Skin epidermis (tissue), 12 donors: ENCODE results near the gene CLCN7.

Experiments used
- H3K27ac ChIP-seq, 21 experiments: fragments of 200-600 bp; sonication (generic) in 11 of 21; one replicate each; pipeline ENCODE4 v1.5.0; 2020; ENCODE audit warnings: mild to moderate bottlenecking in 3 of 21, inconsistent platforms in 2 of 21, moderate library complexity in 2 of 21
- H3K4me3 ChIP-seq, 7 experiments: fragments of 200-600 bp; sonication (generic) in 2 of 7; one replicate each; pipeline ENCODE4 v1.5.0; 2020; ENCODE audit warnings: inconsistent platforms in 2 of 7, mild to moderate bottlenecking in 2 of 7, moderate library complexity in 1 of 7

Gene CLCN7

DNA sequence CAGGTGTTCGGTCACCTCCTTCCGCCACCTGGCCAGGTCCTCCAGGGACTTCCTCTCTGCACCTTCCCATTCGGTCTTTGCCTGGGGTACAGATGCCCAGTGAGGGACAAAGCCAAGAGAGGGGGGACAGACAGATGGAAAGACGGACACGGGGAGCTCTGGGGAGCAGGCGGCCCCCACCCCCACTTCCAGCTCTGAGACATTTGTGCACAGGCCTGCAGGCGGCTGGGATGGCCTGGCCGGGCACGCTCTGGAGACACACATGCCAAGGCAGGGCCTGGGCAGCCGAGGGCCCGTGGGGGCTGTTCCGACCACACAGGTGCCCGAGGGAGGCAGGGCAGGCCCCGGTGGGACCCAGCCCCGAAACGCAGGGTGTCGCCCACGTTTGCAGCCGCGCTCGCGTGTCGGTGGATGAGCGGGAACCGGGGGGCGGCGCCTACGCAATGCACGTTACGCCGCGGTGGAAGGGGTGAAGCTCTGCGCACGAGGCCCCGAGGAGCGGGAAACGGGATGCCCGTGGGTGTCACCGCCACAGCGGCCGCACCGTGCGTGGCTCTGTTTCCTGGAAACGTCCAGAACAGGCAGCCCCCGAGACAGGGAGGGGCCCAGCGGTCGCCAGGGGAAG is 38.0 kb downstream of the CLCN7 start:
- H3K27ac ChIP-seq = no peak overlapping the region
- H3K4me3 ChIP-seq = no peak overlapping the region

DNA sequence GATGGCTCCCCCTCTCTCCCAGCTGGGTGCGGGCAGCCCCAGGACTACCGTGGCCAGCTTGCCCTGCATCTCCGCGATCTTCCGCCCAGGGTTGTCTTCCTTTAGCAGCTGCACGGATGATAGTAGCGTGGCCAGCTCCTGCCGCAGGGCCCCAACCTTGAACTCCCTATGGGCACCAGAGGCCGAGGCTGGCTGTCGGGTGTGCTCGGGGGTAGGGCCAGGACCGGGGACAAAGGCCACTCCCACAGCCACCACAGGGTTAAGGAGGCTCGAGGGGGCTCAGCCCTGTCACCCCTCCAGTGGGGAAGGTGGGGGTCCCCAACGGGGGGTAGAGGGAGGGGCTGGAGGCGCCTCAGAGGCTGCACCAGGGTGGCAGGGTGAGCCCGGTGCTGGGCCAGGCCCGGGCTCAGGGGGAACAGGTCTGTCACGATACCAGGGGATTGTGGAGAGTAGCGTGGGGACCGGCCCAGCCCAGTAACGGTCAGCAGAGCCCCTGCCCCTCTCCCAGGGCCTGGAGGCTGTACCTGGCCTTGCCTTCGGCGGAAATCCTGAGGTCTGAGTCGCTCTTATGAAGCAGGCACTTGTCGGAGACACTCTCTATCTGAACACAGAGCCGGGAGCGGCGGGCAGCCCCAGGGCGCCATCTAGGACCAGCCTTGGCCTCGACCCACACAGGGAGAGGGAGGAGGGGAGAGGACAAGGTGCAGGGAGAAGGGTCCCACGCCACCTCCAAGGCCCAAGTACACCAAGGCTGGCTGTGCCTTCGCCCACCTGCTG is 38.7 kb downstream of the CLCN7 start:
- Histone ChIP-seq H3K4me3 (no peak overlapping the region), H3K27ac (no peak overlapping the region)

- Histone ChIP-seq H3K27ac (no peak overlapping the region), H3K4me3 (no peak overlapping the region)
These were observed 39.9 kb downstream of the CLCN7 start for GRCh38 chr16:1434644-1435592.

- Histone ChIP-seq H3K4me3 (no peak overlapping the region), H3K27ac (no peak overlapping the region)
These were observed 41.1 kb downstream of the CLCN7 start for GRCh38 chr16:1433756-1434155.

DNA sequence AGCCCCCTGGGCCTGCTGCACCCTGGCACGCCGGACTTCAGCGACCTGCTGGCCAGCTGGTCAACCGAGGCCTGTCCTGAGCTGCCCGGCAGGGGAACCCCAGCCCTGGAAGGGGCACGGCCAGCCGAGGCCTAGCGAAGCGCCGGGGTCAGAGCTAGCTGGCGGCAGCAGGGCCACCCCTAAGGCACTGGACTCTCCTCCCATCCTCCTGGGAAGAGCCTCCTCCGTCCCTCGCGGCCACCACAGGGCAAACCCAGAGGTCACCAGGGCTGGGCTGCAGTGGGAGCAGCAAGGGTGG is 41.6 kb downstream of the CLCN7 start:
- Histone ChIP-seq H3K27ac (no peak overlapping the region), H3K4me3 (no peak overlapping the region)

DNA sequence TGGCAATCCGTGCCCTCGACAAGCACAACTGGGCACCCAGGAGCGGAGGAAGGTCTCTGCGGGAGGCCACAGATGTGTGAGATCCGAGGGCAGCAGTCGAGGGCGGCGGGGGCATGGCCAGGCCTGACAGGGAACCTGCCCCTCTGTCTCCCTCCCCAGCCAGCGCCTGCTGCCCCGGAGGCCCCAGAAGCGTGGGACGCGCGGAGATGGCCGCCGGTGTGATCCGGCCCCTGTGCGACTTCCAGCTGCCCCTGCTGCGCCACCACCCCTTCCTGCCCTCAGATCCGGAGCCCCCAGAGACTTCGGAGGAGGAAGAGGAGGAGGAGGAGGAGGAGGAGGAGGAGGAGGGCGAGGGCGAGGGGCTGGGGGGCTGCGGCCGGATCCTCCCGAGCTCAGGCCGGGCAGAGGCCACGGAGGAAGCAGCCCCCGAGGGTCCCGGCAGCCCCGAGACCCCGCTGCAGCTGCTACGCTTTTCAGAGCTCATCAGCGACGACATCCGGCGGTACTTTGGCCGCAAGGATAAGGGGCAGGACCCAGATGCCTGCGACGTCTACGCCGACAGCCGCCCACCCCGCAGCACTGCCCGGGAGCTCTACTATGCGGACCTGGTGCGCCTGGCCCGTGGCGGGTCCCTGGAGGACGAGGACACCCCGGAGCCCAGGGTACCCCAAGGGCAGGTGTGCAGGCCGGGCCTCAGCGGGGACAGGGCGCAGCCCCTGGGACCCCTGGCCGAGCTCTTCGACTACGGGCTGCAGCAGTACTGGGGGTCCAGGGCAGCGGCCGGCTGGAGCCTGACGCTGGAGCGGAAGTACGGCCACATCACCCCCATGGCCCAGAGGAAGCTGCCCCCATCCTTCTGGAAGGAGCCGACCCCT is 42.2 kb downstream of the CLCN7 start:
- Histone ChIP-seq H3K4me3 (no peak overlapping the region), H3K27ac (no peak overlapping the region)

DNA sequence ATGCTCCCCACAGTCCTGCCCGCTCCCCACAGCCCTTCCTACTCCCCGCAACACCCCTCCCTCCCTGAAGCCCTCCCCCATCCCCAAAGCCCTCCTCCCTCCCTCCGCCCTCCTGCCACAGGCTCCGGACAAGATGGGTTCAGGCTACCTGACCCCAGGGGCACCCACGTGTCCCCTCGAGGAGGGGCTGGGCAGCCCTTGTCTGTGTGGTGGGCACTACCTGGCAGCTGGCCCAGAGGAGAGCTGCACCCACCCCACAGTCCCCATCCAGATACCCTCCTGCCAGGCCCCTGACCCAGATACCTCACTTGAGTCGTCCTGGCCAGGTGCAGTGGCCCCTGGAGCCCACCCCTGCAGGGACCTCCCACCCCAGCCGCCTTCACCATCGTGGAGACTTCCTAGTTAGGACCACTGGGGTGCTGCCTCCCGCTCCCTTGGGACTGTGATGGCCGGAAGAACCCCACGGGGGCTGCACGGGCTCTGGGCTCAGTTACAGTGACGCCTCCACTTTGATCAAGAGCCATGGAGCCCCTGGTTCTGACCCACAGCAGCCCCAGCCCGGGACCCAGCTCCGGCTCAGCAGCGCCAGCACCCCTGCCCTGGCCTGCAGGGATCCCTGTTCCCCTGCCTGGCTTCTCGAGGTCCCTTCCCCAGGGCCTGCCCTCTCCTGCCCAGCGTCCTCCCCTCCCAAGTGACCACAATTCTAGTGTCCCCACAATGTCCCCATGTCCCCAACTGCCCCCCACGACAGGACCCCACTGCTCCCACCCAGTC is 43.1 kb downstream of the CLCN7 start:
- no peak overlapping the region for H3K27ac ChIP-seq
- H3K4me3 ChIP-seq = no peak overlapping the region

- Histone ChIP-seq H3K4me3 (no peak within 1 kb of the TSS), H3K27ac (no peak within 1 kb of the TSS)
These were observed 43.9 kb downstream of the CLCN7 start, which contains the start of gene PERCC1 for GRCh38 chr16:1430759-1431496. Gene PERCC1, plus strand, starts transcription at chr16:1431078. Its CDS starts 1,516 bp downstream, at chr16:1432594.

DNA sequence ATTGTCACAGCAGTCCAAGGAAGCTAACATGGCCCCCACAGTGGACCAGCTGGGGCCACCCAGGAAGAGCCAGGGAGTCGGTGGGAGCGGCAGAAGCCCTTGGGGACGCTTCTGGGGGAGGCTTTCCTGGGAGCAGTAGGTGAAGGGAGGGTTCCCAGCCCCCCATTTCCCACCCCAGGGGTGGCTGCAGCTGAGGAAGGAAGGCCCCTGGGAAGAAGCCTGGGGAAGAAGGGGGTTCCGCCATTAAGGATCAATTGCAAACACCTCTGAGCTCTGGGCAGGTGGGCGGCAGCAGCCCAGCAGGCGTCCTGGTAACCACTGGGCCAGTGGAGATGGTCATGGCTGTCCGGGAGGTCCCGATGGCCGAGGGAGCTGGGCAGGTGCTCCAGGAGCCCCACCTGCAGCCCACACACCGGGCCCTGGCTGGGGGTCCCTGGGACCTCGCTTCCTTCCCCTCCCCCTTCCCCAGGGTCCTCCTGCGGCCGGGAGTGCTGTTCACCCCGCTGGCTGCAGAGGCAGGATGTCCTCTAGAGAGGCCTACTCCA is 44.5 kb downstream of the CLCN7 start:
- H3K27ac ChIP-seq = no peak overlapping the region

DNA sequence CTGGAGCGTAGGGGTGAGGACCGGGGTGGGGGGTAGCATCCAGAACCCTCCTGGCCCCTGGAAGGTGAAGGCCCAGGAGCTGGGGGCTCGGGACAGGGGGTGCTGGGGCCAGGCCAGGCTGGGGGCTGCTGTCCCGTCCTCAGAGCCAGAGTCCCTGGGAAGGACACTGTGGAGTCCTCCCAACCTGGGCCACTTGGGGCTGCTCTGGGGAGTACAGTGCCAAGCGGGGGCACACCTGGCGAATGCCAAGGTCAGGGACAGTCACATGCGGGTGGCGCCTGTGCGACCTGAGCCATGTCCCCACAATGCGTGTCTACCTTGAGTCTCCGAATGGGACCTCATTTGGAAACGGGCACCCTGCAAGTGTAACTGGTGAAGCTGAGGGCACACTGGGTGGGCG is 45.2 kb downstream of the CLCN7 start:
- Histone ChIP-seq H3K4me3 (no peak overlapping the region), H3K27ac (no peak overlapping the region)

More for the DNA sequence above, 44.5 kb downstream of the CLCN7 start:
- no peak overlapping the region for H3K4me3 ChIP-seq

- H3K27ac ChIP-seq = peak overlapping the region in 3 of 21 experiments; percentile 12 to 47 (median 21)
- peak overlapping the region in 1 of 7 experiments; percentile 40 for H3K4me3 ChIP-seq
These were observed 45.8 kb downstream of the CLCN7 start for GRCh38 chr16:1429012-1429411.

GRCh38 chr16:1428511-1428910 is 46.3 kb downstream of the CLCN7 start:
- Histone ChIP-seq H3K4me3 (peak overlapping the region; percentile 1 to 40 (median 33)), H3K27ac (peak overlapping the region in 9 of 21 experiments; percentile 12 to 68 (median 39))

GRCh38 chr16:1427473-1428461 is 47.1 kb downstream of the CLCN7 start:
- Histone ChIP-seq H3K27ac (peak overlapping the region in 9 of 21 experiments; percentile 21 to 68 (median 39)), H3K4me3 (peak overlapping the region; percentile 1 to 40 (median 33))

GRCh38 chr16:1426734-1427471 is 47.9 kb downstream of the CLCN7 start:
- peak overlapping the region in 3 of 21 experiments; percentile 2 to 25 (median 5) for H3K27ac ChIP-seq

GRCh38 chr16:1425616-1426370 is 49.0 kb downstream of the CLCN7 start:
- H3K4me3 ChIP-seq = no peak overlapping the region
- H3K27ac ChIP-seq = no peak overlapping the region

More at GRCh38 chr16:1426734-1427471, 47.9 kb downstream of the CLCN7 start:
- H3K4me3 ChIP-seq = peak overlapping the region in 1 of 7 experiments; percentile 1
